NCI-H187 (cell line): ENCODE data around the gene CLTA.
"Not testable (repeated sequence)": the region's sequence is repeated elsewhere in the genome, so short reads cannot be mapped to it uniquely, and the experiment has no call there.

ENCODE experiments used
- DNase-seq, 2 experiments: peaks; one replicate each; lab custom pipeline; 2025; lab: John Stamatoyannopoulos, UW

The CLTA gene

GRCh38 chr9:36239675-36240074 is 49.0 kb downstream of the CLTA start:
- not testable (repeated sequence) for DNase-seq

DNA sequence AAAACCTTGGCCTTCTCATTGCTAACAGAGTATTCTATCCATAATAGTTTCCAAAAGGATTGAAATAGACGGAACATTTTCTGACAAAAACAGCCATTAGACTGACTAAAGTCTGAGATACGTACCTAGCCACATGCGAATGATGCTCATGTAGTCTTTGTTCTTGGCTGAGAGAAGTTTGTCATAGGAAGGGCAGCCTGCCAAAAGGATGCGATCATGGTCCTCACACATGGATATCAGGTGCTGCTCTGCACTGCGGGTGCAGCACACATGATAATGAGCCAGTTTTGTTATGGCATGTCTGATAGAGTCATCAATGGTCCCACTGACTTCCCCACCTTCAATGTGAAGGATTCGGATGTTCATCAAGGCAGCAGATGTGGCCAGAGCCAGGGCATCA is 55.2 kb downstream of the CLTA start:
- no peak for DNase-seq

GRCh38 chr9:36247356-36247755 is 56.6 kb downstream of the CLTA start:
- DNase-seq: no peak

GRCh38 chr9:36248061-36248460 is 57.3 kb downstream of the CLTA start:
- not testable (repeated sequence) for DNase-seq

DNA sequence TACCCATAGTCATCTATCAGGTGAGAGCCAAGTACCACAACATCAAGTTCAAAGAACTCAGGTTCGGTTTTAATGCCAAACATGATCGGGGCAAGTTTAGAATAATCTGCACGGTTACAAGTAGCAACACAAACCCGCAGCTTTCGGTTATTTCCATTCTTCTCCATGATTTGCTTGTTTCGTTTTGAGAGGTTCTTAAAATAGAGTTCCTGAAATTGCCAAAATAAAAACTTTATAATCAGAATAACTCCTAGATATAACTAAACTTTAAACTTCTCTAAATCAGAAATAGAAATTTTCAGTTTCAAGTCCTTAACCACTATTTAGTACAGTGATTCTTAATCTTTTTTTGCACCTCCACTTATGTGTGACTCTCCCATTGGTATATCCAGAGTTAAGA is 58.5 kb downstream of the CLTA start:
- DNase-seq: no peak

DNA sequence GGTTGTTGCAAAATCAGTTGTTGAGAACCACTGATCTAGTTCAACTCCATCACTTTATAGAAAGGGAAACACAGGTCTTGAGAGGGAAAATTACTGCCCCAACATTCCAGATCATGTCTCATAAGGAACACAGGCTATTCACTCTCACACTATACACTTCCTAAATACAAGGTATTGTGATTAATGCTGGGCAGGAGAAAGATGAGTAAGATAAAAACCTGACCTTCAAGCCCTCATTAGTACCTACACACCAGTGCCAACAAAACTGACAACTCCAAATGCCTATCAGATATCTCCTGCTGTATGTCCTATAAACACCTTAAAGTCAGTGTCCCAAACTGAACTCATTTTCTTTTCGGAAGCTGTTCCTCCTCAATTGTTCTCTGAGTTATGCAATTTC is 59.4 kb downstream of the CLTA start:
- DNase-seq: no peak

GRCh38 chr9:36251428-36251827 is 60.7 kb downstream of the CLTA start:
- no peak for DNase-seq

DNA sequence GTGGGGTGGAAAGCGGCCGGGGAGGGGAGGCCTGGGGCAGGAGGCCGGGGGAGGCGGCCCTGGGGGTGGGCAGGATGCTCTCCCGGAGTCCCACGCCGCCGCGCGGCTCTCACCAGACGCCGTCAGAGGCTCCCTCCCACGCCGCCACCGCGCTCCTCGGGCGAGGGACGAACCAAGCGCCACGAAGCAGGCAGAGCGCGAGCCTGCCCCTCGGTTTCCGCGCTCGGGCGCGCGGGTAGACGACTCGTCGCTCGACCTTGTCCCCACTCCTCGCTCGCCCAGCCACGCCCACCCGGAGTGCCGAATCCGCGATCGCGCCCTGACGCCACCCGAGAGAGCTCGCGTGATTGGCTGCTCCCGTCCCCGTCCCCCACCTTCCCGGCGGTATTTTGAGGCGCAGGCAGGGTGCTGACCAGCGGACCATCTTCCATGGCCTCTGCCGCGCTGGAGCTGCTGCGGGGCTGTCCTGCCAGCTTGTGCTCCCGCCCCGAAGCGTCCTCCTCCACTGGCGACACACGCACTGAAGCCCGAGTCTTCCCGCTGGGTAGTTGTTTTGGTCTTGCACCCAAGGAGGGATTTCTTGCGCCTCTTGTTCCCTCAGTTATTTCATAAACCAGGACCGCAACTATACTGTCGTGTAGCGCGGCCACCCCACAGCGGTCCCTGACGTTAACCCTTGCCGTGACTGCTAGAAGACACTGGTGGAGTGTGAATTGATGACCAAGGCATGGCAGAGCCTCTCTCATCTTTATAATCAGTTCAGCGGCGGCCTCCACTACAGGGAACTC is 67.7 kb downstream of the CLTA start, which contains the start of gene GNE:
Gene GNE (minus strand): TSS at position 241 of the 788 bp plus-strand sequence. CDS start 9,093 bp downstream, outside the sequence.
- peak; percentile 63 to 73 for DNase-seq

DNA sequence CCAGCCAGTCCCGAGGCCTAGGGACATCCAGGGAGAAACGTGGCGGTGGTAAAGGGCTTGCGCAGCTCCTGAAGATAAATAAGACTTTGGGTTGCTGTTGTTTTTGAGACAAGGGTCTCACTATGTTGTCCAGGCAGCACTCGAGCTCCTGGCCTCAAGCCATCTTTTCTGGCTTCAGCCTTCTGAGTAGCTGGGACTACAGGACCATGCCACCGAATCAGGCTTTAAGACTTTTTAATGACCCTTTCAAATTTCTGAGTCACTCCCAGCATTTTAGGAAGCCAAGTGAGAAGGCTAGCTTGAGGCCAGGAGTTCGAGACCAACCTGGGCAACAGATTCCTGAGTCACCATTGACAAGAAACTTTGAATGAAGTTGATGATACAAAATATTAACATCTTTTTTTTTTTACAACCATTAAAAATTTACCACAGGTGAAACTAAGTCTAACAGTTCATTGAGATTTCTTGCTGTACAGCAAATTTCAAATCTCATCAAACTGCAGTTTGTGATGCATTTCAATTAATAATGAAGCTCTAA is 68.3 kb downstream of the CLTA start:
- no peak for DNase-seq
